GM18526 (cell line): ENCODE data around the gene DDAH2.

Source experiments
- POLR2A ChIP-seq: IDR thresholded peaks from 3 replicates; pipeline ENCODE4 v1.6.1; 2011; ENCODE audit not compliant: insufficient read length; ENCODE audit errors: extremely low read depth

Gene DDAH2

GRCh38 chr6:31680226-31681134 lies 48.6 kb downstream of the DDAH2 start, which contains the start of gene LY6G5C:
TSS of gene LY6G5C (minus strand) at chr6:31681067. CDS start at chr6:31680373, 694 bp downstream.
- no peak for TF ChIP-seq POLR2A

GRCh38 chr6:31677955-31678354 lies 51.1 kb downstream of the DDAH2 start:
- TF ChIP-seq POLR2A, result no peak
